NCI-H1436 (cell line): ENCODE results near the gene ASCC1.

Source experiments
- DNase-seq: peaks from one replicate; lab custom pipeline; 2025; lab: John Stamatoyannopoulos, UW

Gene ASCC1

GRCh38 chr10:72065439-72066025, 150.5 kb downstream of the ASCC1 start:
- no peak for DNase-seq

- no peak for DNase-seq
Observed at GRCh38 chr10:72063703-72064391, 152.2 kb downstream of the ASCC1 start.

DNA sequence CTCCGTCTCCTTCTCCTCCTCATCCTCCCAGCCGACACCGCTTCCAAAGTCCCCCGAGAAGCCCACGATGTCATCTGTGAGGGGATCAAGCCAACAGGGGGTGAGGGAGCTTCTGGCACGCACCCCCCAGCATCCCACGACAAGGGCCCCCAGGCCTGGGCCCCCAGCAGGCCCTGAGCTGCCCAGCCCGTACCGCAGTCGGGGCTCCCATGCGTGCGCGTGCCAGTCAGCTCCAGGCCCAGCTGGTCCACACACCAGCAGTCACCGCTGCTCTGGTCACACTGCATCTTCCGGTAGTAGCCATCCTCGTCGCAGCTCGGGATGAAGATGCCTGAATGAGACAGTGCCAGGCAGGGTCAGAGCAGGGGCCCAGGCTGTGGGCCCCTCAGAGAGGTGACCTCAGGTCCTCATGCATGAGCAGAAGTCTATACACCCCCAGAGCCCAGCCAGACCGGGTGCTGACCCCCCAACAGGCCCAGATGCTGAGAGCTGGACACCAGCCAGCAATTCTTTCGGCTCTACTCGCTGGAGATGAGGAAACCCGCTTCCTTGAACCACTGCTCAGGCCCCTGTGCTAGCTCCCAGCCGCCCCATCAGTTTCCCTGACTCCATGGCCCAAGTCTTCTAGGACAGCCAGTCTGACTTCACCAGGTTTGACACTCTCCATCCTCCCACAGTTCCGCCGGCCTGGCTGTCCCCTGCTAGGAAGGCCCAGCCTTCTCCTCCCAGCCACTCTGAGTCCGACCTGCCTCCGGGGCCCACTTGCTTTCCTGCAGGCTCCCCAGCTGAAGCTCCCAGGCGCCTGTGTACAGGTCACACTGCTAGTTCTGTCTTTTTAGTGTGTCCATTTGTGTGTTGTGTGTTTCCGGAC, 153.0 kb downstream of the ASCC1 start:
- DNase-seq, result no peak

DNA sequence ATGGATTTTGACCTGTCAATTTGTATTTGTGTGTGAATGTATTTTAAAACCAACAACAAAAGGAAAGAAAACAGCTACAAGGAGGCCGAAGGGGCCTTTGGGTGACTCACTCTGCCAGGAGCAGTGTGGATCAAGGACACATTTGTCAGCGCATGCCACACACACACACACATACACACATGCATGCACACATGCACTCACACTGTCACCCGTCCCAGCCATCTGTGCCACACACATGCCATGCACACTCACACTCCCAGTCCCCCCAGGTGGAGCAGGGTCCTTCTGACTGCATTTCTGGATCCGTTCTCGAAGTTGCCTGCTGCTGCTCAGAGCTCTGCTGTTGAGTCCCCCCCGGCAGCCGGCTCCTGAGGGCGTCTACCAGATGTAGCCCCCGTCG, 153.7 kb downstream of the ASCC1 start:
- DNase-seq, result no peak

DNA sequence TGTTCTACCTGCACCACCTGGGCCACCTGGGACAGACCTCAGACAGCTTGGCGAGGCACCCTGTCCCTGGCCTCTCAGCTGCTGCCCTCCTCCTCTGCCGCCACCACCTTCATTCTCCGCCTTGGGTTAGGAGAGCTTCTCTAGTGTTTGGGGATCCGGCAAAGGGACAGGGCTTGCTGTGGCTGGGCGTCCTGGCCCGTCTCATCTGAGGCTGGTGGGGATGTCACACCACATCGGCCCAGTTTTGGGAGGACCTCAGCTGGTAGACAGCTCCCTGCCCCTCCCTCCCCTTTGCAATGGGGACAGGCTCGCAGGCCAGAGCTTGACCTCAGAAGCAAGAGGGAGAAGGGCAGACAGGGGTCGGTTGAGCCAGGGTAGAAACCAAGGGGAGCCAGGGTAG, 154.1 kb downstream of the ASCC1 start:
- DNase-seq, result no peak

DNA sequence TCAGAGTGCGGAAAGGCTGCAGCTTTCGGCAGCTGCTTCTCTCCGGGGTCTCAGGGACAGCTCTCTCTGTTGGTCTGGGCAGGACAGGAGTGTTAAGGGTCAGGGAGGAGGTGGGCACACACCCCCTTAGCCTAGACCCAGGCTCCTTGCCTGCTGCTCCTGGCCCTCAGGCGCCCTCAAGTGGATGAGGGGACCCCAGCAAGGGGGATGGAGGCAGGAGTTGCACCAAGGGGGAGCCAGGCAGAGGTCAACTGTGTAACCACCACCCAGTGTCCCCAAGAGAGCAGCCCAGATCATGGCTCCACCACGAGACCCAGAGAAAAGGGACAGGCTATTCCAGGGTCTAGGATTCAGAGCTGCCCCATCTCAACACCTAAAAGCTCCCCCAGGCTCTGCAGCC, 154.6 kb downstream of the ASCC1 start:
- no peak for DNase-seq

- no peak for DNase-seq
Observed at GRCh38 chr10:72059843-72060822, 155.9 kb downstream of the ASCC1 start.

DNA sequence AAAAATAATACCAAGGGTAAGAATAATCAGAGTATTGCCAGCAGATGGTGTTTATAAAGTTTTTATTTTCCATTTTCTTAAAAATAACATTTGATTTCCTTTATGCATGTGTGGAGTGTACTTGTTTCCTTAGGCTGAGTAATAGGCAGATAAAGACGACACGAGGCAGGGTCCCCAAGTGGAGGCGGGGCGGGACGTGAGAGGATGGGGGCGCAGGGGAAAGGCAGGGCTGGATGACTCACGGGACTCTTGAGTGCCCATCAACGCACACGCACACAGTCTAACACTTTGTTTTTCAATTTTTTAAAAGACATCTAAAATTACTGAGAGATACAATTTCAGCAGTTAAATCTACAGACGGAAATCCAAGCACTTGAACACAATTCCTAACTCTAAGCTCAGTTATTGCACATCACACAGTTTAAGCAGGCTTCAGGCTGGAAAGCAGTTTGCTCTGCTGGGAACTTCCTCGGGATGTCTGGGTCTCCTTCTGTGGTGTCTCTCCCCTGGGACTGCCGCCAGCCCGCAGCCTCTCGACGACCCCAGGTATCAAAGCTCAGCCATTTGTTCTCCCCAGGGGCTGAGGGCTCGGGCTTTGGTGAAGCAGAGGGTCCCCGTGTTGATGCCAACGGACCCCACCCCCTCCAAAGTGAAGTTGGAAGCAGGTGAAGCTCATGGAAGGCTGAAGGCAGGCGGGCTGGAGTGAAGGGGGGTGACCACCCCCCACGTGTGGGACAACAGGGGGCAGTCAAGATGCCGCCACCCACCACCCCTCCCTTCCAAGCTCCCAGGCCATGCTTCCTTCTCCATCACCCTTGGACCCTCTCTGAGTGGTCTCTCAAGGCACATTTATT, 156.9 kb downstream of the ASCC1 start:
- no peak for DNase-seq

DNA sequence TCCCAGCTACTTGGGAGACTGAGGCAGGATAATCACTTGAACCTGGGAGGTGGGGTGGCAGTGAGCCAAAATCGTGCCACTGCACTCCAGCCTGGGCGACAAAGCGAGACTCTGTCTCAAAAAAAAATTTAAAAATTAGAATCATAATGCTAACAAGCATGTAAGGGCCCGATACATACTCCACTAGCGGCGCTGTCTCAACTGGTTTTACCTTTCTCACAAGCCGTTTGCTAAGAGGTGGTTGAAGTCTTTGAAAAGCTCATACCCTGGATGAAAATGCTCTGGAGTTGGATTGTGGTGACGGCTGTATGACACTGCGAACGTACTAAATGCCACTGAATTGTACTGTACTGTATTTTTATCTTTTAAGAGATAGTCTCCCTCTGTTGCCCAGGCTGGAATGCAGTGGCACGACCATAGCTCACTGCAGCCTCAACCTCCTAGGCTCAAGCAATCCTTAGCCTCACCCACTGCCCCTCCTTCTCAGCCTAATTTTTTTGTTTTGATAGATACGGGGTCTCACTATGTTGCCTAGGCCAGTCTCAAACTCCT, 157.7 kb downstream of the ASCC1 start:
- no peak for DNase-seq

DNA sequence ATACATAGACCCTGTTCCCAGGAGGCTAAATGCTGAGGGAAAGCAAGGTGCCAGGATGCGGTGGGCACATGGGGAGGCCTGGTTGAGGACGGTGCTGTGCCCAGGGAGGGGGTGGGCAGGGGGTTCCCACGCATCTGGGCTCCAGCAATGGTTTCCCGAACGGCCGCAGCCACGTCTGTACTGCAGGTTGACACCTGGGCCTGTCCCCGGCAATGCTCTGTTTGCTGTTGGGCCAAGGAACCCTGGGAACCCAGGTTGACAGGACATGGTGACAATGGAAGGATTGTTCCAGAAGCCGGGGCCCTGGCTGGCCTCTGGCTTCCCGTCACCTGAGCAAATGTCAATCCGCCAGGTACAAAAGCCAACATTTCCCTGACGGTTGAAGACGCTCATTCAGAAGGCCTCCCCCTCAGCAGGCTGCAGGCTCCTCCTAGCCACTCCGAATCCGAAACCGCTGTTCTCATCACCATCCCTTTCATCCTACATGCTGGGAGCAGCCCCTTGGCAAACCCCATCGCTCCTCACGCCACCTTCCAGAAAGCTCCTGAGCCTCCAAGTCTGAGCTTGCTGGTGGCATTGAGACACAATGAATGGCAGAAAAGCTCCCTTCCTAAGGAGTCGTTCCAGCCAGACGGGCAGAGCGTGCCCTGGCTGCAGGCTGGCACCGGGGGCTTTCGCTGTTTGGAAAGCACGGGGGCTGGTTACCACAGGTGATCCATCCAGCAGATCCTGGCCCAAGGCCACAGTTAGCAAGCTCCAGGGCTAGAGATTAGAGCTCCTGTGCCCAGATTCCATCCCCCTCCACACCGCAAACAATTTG, 158.9 kb downstream of the ASCC1 start:
- no peak for DNase-seq

DNA sequence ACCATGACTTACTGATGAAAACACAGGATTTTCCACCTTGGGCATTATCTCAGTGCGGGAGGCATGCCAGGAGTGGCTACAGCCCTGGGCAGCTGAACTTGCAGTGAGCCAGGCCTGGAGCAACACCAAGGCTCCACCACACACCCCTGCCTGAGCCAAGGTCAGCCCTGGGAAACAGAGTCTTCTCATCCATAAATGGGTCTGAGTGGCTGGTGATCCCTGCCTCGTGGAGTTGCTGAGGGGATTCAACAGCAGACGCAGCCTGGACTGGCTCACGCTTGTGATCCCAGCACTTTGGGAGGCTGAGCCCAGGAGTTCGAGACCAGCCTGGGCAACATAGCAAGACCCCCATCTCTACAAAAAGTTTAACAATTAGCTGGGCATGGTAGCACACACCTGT, 160.0 kb downstream of the ASCC1 start:
- DNase-seq, result no peak

DNA sequence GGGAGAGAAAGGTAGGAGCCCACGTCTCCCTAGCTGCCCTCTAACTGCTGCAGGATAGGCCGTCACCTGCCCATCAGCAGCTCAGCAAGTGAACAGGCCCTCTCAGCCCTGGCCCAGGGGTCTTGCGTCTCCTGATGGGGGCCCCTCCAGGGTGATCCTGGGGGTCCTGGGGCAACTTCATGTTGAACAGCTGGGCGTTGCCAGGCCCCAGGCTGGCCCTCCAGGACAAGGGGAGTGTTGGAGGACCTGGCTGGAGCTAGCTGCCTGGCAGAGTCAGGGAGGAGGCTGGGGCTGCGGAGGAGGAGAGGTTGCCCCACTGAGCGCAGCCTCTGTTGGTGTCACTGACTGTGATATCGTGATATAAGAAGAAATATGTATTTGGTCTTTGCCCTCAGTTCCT, 162.4 kb downstream of the ASCC1 start:
- no peak for DNase-seq

DNA sequence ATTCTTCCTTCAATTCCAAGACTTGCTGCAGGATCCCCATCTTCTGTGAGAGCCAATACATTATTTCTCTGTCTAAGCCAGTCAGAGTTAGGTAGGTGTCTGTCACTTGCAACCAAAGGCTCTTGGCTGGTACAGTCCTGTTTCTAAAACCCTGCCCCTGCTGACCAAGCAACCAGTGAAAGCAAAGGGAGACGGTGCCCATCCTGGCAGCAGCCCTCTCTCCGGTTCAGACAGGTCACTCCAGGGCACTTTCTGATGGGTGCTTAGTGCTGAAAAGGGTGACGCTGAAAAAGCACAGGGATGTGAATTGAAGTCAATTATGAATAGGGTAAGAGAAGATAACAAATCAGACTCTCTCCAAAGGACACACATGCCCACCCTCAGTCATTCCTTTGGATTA, 165.2 kb downstream of the ASCC1 start:
- DNase-seq, result no peak

DNA sequence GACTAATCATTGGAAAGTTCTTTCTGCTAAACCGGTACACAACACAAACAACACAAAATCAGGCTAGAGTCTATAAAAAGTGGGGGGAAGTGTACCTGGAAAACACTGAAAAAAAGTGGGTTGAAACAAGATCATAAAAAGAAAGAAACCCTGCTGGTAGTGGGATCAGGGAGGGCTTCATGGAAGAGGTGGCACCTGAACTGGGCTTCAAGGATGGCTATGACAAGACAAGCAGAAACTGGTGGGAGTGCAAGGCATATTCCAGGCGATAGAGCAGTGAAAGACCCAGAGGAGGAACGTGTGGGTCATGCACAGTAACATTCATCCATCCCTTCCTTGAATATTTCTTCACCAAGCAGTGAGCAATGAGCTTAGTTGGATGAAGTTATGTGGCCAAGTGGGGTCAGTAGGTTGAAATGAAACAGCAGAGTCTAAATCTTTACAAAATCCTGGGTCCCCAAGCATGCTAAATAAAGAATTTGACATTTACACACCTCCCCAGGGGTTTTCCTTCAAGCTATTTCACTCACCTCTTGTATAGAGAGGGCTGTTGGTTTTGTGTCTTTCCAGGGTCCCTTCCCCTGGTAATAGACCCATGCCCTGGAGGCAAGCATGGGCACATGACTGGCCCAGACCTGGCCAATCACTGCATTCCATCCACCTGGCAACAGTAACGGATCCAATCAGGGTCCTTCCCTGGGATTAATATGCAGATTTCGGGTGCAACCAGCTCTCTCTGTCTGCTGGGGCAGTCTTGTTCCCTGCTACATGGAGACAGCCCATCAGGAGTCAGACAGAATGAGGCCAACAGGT, 165.9 kb downstream of the ASCC1 start:
- no peak for DNase-seq

DNA sequence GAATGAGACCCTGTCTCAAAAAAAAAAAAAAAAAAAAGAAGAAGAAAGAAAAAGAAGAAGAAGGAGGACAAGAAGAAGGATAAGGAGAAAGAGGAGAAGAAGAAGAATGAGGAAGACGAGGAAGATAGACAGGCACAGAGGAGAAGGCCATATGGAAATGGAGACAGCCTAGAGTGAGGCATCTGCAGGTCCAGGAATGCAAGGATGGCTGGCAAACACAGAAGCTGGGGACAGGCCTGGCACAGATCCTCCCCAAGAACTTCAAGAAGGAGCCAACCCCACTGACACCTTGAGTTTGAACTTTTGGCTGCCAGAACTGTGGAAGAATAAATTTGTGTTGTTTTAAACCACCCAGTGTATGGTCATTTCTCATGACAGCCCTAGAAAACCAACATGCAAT, 166.6 kb downstream of the ASCC1 start:
- no peak for DNase-seq

DNA sequence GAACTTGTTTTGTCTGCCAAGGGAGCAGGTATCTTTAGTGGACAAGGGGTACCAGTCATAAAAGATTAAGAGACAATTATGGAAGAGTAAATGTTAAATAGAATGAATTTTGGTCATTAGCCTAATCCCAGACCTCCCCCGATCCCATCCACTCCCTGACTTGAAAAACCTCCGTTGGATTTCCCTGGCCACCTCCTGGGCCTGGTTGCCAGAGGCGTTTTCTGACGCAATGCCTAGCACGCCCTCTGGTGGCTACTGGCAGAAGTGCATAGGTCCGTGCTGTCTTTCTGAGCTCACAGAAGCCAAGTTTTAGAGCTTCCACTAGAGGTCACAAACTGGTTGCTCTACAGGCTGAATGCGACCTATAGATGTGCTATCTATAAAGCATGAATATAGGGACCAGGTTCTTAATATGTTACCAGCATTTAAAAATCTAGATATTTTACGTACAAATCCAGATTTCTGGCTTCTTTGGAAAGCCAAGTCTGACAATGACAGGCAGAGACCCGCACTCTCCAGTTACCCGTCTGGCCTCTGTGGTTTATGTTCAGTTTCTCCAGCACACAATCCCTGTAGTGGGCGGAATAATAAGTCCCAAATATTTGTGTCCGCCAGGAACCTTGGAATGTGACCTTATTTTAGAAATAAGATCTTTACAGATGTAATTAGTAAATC, 167.5 kb downstream of the ASCC1 start:
- DNase-seq, result peak; percentile 92
